Measurements from ENCODE around the gene THSD7B.

Gene THSD7B

GRCh38 chr2:136828162-136828561 lies 62.8 kb downstream of the THSD7B start:
- DNase-seq, result no peak

GRCh38 chr2:136828774-136829173 lies 63.4 kb downstream of the THSD7B start:
- DNase-seq, result no peak

- no peak for DNase-seq
These were observed 79.2 kb downstream of the THSD7B start for GRCh38 chr2:136844546-136844945.

- no peak for DNase-seq
These were observed 93.3 kb downstream of the THSD7B start for GRCh38 chr2:136858656-136859055.

DNA sequence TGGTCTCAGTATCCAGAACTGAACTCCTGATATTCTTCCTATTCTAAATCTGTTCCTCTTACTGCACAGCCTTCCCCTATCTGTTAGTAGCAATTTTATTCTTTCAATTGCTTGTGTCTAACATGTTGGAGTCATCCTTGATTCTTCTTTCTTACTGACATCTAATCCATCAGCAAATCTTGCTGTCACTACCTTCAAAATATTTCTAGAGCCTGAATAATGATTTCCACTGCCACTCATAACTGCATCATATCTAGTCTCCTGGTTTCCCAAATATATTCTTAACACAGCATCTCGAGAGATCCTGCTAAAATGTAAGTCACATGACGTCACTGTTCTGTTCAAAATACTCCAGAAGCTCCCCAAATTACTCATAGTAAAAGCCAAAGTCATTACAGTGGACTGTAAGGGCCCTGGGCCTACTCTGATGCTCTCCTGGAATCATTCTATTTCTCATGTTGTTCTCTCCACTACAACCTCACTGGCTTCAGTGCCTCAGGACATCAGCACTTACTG lies 95.2 kb downstream of the THSD7B start:
- no peak for DNase-seq

GRCh38 chr2:136863468-136863867 lies 98.1 kb downstream of the THSD7B start:
- DNase-seq, result no peak

DNA sequence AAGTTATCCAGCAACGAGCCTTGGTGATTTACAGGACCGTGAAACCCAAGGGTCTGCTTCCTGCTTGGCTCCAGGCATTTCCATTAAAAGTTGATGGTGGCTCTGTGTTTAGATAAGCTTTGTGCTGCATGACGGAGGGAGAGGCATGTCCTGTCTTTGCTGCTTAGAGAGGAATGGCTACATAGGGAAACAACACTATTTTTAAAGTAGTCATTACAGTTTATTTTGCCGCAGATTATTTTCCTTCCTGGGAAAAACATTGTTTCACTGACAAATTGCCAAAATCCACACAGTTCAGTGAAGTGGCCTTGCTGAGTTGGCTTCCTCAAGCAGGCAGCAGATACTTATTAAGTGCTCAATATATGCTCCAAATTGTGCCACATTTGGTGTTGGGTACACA lies 98.5 kb downstream of the THSD7B start:
- no peak for DNase-seq

DNA sequence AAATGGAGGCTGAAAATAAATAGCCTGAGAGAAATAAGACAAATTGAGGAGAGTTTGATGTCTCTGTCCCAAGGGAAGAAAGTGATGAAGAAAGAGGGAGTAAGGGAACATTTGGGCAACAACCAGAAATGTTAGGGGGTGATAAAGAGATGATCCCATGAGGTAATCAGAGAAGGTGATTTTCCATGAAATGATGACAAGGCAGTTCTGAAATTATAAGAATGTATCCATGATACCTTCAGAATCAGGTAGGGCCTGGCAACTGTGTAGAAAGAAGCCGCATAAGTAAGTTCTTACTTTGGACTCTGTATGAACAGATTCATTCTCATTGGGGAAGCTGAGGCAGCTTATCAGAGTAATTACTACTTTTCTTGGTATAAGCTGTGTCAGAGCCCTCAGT lies 106.1 kb downstream of the THSD7B start:
- DNase-seq, result no peak

GRCh38 chr2:136874258-136874657 lies 108.9 kb downstream of the THSD7B start:
- peak; percentile 21 for DNase-seq

DNA sequence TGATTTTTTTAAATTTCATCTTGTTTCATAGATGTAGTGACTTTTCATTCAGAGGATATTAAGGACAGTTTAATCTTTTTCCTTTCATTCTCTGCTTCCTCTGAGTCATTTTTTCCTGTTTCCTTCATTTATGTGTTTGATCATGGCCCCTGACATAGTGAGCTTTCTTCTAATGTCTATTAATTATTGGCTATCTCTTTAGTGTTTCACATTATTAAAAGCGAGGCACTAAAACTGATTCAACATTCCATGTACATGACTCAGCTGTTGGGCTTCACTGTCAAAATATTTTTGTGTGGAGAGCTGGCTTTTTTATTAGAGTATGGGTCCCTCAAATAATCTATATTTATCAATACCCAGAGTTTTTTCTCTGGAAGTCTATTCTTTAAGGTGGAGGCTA lies 125.8 kb downstream of the THSD7B start:
- no peak for DNase-seq

DNA sequence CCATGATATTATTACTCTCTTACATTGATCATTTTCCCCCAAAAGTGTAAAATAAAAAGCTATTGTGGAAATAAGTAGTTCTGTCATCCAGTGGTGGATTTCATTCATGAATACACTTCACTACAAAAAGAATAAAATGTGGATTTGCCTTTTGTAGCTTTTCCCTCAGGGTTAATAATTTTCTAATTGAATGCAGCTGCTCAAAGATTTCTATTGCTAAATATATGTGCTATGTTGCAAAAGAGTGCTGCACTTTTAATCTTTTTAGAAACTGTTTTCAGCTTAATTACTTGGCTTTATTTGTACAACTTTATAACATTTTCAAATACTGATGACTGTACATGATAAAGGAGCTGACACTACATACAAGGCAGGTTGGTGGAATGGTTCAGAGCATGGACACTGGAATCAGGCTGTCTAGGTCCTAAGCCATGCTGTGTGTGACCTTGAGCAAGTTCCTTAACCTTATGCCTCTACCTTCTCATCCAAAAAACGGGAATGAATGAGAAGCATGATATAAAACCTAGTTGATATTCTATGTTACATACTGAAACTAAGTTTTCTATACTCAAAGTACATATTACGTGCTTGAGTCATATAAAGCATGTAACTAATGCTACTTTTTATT lies 128.8 kb downstream of the THSD7B start:
- no peak for DNase-seq

GRCh38 chr2:136901732-136902131 lies 136.4 kb downstream of the THSD7B start:
- DNase-seq, result no peak

GRCh38 chr2:136905779-136906178 lies 140.4 kb downstream of the THSD7B start:
- no peak for DNase-seq

GRCh38 chr2:136909777-136910176 lies 144.4 kb downstream of the THSD7B start:
- no peak for DNase-seq

DNA sequence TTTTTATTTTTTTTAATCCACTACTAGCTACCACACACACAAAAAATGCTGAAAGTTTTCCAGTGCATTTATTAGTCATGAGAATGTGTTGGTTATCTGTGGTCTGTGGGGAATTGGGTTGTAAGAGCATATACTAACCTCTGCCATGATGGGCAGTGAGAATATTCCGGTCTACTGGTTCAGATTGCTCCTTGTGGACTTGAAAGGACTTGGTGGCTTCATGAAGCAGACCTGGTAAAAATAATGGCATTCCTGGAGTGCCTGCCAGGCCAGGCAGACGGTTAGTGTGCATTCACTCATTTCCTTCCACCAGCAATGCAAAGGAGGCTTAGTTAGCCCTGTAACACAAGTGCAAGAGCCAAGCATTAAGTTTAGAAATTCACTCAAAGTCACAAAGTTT lies 150.8 kb downstream of the THSD7B start:
- DNase-seq, result no peak

DNA sequence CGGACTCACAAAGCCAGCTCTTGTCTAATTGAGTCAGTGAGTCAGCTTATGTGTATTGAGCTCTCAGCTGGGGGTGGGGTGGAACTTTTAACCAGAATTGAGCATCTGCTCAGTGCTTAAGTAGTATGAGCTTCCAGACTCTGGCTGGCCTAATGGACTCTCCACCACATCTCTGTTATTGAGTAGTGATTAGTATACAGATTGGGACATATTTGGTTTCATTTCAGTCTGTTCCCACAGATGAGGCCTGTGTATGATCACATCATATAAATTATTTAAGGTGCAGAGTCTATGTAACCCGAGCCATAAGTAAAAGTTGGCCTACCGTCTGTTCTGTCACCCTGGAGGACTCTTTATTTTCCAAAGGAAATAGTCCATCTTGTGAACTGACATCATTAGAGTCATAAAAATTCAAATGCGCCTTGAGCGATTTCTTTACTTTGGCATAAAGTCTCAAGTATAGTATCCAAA lies 152.1 kb downstream of the THSD7B start:
- no peak for DNase-seq

DNA sequence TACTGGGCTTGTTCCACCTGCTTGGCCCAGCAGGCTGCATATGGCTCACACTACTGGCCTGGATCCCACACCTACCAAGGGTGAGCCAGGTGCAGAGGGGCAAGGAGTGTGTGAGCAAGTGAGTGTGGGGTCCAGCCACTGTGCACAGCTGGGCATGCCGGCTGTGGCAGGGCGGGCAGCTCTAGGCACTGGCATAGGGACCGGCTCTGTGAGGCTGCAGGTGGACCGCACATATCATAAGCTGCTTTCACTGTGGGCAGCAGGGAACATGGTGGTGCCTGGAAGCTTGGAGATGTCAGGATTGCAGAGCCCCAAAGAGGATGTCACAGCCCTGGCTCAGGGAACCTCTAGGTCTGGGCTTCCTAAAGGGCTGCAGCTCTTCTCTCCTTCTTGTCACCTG lies 154.3 kb downstream of the THSD7B start:
- no peak for DNase-seq

- DNase-seq, result no peak
These were observed 155.4 kb downstream of the THSD7B start for GRCh38 chr2:136920652-136921333.

DNA sequence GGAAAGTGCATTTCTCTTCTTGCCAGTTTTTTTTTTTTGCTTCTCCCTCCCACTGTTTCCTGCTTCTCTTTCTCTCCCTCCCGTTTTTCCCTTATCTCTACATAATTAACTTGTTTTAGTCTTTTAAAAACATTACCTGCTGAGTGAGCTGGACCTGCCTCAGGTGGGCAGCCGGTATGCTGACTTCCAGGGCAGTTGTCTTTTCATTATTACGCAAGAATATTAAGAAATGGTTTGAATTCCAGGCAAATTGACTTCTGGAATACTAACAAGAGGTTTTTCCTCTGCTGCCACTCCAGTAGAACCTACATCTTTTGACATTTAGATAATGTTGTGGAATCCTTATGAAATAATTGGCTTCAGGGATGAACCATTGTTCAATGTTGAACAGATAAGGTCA lies 161.8 kb downstream of the THSD7B start:
- no peak for DNase-seq

DNA sequence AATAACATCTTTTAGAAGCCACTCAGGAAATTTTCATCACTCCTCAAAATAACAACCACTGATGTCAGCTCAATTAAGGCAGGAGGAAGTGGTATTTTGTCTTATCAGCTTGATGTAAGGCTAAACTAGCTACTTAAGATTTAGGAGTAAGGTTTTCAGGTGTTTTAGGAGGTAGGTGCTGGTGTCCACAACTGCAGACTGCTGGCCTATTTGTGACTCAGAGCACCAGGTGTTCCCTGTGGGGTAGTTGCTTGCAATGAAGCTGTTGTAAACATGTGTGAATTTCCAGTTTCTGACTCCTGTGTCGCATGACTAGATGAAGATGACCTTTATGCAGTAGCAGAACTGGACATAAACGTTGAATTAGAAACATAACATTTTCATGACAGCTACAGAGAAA lies 164.2 kb downstream of the THSD7B start:
- DNase-seq, result no peak

DNA sequence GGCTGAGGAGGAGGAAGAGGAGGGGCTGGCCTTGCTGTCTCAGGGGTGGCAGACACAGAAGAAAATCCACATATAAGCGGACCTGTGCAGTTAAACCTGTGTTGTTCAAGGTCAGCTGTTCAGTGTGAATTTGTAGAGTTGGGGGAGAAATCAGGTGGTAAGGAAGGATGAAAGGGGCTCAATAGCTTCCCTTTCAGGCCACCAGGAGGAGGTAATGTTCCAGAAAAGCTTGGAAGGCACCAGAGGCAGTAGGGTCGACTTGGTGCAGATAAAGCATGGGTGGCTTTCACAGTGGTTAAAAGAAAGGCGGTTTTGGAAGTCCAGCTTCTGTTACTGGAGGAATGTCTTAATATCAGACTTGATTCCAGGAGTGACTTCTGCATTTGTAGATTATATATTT lies 167.4 kb downstream of the THSD7B start:
- DNase-seq, result peak; percentile 34

- DNase-seq, result no peak
These were observed 169.8 kb downstream of the THSD7B start for GRCh38 chr2:136935119-136935518.

DNA sequence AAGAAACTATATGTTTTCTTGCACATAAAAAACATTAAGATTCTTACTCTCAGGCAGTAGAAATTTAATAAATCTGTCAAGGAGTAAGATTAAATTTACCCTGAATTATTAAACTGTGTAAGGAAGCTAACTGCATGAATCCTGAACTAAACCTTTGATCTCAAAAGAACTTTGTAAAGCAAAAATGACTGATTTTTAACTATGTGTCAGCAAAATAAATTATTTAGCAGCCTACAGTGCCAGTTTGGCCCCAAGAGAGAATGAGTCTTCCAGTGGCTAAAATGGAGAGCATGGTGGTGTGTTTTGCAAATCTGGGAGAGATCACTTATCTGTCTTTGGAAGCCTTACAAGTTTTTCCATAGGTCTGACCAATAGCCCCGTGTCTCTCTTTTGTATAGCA lies 190.7 kb downstream of the THSD7B start:
- no peak for DNase-seq

DNA sequence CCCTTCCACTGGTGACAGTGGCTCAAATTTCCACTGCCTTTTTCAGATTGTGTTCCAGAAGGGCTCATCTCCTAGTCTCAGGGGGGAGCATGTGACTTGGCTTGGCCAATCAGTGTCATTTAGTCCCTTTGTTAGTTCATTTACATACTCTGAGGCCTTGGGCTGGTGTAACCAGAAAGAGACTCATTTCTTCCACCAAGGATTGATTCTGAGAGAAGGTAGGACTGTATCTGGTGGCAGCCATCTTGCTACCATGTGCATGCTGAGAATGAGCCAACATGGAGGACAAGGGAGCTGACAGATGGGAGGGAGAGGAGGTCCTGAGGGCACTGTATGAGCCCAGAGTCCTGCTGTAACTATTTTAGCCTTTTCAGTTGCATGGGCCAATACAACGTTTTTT lies 191.7 kb downstream of the THSD7B start:
- no peak for DNase-seq

Measured in hematopoietic multipotent progenitor cell treated with erythropoietin and hydrocortisone succinate and interleukin-3 and kit ligand, for 4 days (in vitro differentiated cells).